Occipital lobe (tissue), 2 donors: Measurements from ENCODE around the gene CDHR4. TPM values are rescaled to one million over a fixed set of nuclear protein-coding genes. Genes with fewer than 3 reads are reported as not detected.
"Not testable (repeated sequence)": the region's sequence is repeated elsewhere in the genome, so short reads cannot be mapped to it uniquely, and the experiment has no call there.

Source experiments
- DNase-seq: peaks from one replicate; lab custom pipeline; 2025; lab: John Stamatoyannopoulos, UW
- total RNA-seq: library from RNA; depleted of rRNA; stranded (reverse); fragments of >200 nt; gene quantifications from one replicate; pipeline ENCODE4 v1.2.3, GENCODE V29; 2014

CDHR4 gene
- total RNA-seq, 1 donor from 2014 or later, result not detected

DNA sequence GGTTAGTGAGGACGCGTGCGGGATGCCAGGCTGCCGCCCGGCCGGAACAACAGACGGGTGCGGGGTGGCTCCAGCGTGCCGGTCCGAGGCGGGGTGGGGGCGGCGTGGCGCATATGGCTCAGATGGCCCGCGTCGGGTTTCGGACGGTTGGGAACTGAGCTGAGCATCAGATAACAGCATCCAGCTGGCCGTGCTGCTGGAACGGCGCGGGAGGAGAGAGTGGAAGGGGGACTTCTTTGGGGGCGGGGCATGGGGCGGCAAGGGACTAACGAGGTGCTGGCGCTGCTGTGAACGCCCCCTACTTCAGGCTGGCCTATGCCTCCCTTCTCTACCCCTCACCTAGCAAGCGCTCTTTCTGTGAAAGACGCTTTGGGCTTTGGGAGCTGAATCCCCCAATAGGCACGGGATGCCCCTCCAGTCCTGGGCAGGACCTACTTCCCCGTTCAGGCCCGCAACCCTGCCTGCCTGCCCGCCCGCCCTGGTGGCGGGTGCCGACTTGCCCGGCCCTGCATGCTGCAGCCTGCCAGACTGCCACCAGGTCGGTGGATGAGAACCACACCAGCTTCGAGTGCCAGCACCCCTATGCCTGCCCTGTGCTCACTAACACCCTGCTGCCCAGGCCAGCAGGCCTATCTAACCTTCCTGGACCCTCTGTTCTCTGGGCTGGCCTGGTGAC lies 3.9 kb upstream of the CDHR4 start:
- no peak for DNase-seq

- peak; percentile 79 for DNase-seq
These were observed 3.2 kb upstream of the CDHR4 start, which contains the start of gene INKA1 for GRCh38 chr3:49802719-49803464. INKA1 (plus strand) TSS chr3:49803261; CDS start chr3:49803393, 132 bp downstream.

DNA sequence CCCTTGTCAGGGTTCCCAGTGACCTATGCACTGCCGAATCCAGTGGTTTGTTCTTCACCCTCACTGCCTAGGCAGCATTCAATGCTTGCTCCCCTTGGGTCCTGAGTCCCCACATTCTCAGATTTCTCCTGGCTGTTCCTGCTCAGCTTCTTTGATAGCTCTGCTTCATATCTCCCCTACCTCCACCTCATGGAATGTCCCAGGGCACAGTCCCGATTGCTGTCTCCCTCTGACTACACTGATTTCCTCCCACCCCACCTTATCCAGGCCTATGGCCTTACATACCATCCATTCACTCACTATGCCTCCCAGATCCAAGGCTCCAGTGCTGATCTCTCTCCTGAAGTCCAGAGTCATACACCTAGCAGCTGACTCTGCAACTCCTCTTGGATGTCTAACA lies 1.5 kb upstream of the CDHR4 start:
- no peak for DNase-seq

- DNase-seq, result no peak
These were observed 568 bp downstream of the CDHR4 start for GRCh38 chr3:49799105-49799504.

DNA sequence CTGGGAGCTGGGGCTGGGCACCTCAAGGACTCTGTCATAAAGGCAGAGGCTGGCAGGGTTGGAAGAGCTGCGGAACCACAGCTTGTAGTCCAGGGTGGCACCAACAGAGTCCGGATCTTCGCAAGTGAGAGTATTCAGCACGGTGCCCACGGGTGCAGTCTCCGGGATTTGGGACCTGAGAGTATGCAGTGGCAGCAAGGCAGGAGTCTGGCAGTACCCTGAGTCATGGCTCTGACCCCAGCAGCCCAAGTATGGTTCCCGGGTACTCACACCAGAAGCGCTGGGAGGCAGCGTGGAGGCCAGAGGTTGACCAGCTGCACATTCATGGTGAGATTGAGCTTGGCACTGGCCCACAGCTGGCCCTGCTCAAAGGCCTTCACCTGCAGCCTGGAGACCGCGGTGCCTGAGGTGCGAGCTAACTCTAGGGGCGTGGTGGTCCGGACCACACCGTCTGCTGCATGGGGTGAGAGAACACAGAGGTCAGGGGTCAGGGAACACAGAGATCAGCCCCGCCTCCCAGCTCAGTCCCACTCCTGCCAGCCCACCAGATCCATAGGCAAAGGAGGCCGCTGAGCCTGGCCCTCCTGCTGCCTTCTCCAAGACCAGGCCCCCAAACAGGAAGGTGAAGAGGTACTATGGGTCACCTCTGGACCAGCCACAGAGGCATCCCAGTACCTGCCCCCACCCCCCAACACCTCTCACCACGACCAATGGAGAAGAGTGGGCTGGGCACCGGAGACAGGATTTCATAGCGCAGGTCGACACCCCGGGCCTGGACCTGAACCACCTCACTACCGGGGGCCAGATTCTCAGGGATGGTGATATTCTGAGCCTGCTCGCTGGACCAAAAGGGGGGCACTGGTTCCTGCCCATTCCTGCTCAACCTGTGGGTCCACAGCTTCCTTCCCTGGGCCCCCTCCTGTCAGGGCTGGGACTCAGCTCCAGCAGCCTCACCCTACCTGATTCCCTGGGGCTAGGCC lies 4.5 kb downstream of the CDHR4 start:
- DNase-seq, result no peak

DNA sequence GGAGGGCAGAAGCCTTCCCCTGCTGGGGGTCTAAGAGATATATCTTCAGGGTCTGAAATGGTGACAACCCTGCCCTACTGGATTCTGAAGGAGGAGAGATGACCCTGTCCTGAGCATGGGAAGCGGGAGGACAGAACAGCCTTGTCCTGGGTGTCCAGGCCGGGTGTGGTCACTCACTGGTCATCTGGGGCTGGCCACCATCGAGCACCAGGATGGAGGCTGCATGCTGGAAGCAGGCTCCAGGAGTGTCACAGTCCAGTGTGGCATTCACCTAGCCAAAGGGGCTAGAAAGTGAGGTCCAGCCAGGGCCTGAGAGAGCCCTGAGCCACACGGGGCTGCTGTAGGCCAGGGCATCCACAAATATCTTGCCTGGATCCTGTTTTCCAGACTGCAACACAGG lies 5.2 kb downstream of the CDHR4 start:
- no peak for DNase-seq

GRCh38 chr3:49793486-49794085 lies 6.1 kb downstream of the CDHR4 start:
- no peak for DNase-seq

DNA sequence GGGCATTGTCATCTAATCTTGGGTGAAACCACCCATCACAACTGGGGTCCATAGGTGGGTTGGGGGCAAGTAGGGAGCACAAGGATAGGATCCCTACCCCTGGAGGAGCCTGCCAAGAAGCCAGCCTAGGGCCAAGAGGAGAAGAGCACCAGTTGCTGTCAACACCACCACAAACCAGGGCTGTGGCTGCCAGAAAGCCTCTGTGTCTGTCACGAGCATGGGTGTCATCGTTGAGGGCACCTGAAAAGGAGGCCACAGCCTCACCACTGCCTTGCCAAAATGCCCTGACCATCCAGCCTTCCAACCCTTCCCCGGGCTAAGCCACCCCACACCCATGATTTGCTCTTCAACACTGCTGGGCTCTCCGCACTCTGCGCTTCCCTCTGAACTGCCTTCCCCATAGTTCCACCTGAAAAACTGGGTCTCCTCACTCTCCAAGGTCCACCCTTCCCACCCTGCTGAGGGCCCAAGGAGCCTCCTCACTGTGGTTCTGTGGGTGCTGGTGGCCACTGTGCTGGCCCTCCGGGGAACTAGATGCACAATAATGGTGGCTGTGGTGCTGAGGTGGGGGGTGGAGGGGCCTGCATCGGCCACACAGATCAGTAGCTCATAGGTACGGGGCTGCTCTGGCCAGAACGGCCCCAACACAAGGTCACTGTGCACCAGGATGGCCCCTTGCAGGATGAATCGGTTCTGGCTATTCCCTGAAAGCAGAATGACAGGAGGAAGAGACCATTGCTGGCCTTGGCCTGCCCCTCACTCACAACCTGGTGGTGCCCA lies 7.1 kb downstream of the CDHR4 start:
- no peak for DNase-seq

DNA sequence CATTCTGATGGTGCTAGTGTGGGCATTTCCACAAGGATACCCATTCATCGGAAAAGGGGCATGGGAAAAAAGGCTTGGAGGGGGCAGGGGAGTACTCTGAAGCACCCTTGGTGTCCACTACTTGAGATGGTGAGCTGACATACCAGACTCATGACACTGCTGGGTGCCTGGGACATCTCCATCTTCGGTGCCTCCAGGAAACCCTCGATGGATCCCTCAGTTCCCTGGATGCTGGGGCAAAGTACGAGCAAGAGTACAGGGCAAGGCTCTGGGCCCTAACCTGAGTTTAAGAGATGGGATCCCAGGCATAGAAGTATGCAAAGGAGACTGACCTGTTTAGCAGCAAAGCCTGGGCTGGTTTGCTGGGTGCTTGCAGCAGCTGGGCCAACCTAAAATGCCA lies 8.1 kb downstream of the CDHR4 start:
- DNase-seq, result no peak

GRCh38 chr3:49790626-49791411 lies 8.9 kb downstream of the CDHR4 start:
- DNase-seq, result no peak

DNA sequence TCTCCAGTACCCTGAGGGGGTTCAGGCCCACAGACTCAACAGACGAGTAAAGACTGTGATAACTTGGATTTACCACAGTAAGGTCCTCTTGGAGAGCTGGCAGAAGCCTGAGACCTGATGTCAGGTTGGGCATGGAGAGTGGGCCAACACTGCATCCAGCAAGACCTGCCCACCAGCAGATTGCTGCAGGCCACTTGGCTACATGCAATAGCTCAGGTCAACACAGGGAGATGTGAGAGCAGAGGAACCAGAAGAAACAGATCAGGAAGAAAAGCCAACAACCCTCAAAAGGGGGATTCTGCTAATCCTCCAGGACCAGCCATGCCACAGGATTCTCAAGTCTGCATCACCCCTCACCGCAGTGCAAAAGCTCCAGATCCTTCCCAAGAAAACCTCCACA lies 11.6 kb downstream of the CDHR4 start:
- no peak for DNase-seq

- no peak for DNase-seq
These were observed 12.1 kb downstream of the CDHR4 start for GRCh38 chr3:49787536-49787935.

DNA sequence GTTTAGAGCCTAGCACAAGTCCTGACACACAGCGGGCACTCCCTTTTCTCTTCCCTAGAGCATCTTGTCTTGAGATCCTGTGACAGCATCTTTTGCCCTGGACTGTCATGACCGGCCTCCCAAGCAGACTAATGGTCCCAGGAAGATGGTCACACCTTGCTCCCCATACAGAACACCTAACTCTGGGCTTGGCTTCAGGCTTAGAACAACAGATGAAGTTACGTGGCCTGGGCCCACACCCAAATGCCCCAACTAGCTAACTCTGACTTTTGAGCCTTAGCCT lies 12.6 kb downstream of the CDHR4 start:
- no peak for DNase-seq

GRCh38 chr3:49786357-49787181 lies 13.1 kb downstream of the CDHR4 start, which contains the start of gene IP6K1:
IP6K1 (minus strand) TSS chr3:49786542; CDS start chr3:49748040, 38,502 bp downstream.
- DNase-seq, result peak; percentile 100

DNA sequence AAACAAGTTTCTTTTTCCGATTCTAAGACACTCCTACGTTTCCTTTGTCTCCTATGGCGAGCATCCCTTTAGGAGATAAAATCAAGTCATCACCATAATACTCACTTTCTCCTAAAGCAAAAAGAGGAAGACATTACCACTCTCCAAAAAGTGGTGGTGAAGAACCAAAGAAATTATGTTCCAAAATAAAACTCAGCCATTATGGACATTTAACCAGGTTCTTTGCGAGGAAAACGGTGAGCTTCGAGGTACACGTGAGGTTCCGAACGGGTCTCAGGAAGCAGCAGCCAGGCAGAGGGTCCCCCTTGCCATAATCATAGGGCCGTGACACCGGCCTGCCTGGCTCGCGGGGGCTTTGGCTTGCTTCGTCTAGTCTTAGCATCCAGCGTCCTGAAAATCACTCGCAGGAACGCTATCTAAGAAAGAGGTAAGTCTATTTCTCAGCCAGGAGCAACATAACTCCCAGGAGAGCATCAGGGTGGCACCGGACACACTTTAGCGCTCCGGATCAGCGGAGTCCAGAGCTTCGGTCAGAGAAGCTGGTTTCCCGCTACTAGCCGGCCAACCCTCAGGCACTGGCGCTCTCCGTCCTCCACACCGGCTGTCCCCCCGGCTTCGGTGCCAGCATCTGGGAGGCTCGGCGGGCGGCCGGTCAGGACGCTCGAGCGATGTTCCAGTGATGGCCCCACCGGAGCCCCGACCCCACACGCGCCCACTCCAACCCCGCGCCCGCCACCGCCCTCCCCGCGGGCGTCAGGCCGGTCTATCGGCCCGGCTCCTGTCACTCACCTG lies 13.9 kb downstream of the CDHR4 start:
- DNase-seq, result peak; percentile 70

- not testable (repeated sequence) for DNase-seq
These were observed 17.4 kb downstream of the CDHR4 start for GRCh38 chr3:49782277-49782676.

GRCh38 chr3:49781415-49782199 lies 18.1 kb downstream of the CDHR4 start:
- DNase-seq, result no peak
